SK-N-SH (cell line): ENCODE measurements around the gene CLASP1.

Experiments
- CHD2 ChIP-seq: fragments of 150-350 bp; IDR thresholded peaks from 2 replicates; pipeline ENCODE4 v1.6.1; 2018; ENCODE audit warnings: low read length; ENCODE audit not compliant: partially characterized antibody
- ELF1 ChIP-seq: IDR thresholded peaks from 2 replicates; pipeline ENCODE4 v1.4.0; 2012
- EP300 ChIP-seq, 2 experiments: IDR thresholded peaks; 2 replicates each; pipeline versions ENCODE4 v1.4.0 to v1.6.1; 2012; ENCODE audit warnings: borderline replicate concordance in 1 of 2, low read depth in 1 of 2, low read length in 1 of 2
- EZH2phosphoT487 ChIP-seq: fragments of 200-600 bp; sonication (generic); IDR thresholded peaks from 2 replicates; pipeline ENCODE4 v1.6.1; 2017; ENCODE audit warnings: low read depth, mixed run types, mild to moderate bottlenecking, antibody characterized with exemption, moderate library complexity, borderline replicate concordance
- RAD21 ChIP-seq: IDR thresholded peaks from 2 replicates; pipeline ENCODE4 v1.6.1; 2012; ENCODE audit warnings: mild to moderate bottlenecking, low read length
- SMC3 ChIP-seq: IDR thresholded peaks from 2 replicates; pipeline ENCODE4 v1.6.1; 2012; ENCODE audit warnings: low read depth, low read length, improper control_type of control experiment
- TEAD4 ChIP-seq: IDR thresholded peaks from 2 replicates; pipeline ENCODE4 v1.4.0; 2012; ENCODE audit warnings: mild to moderate bottlenecking, borderline replicate concordance; ENCODE audit not compliant: insufficient read depth
- TF ChIP-seq, protein P1 (sequence below): fragments of 200-600 bp; sonication (generic); IDR thresholded peaks from 2 replicates; pipeline ENCODE4 v1.6.1; 2017; ENCODE audit warnings: antibody characterized with exemption, mild to moderate bottlenecking, moderate library complexity
- TF ChIP-seq, protein P2 (sequence below): IDR thresholded peaks from 2 replicates; pipeline ENCODE4 v1.4.0; 2012; ENCODE audit warnings: low read depth, borderline replicate concordance
- TF ChIP-seq, protein P3 (sequence below): IDR thresholded peaks from 2 replicates; pipeline ENCODE4 v1.4.0; 2012; ENCODE audit warnings: low read depth

DNA sequence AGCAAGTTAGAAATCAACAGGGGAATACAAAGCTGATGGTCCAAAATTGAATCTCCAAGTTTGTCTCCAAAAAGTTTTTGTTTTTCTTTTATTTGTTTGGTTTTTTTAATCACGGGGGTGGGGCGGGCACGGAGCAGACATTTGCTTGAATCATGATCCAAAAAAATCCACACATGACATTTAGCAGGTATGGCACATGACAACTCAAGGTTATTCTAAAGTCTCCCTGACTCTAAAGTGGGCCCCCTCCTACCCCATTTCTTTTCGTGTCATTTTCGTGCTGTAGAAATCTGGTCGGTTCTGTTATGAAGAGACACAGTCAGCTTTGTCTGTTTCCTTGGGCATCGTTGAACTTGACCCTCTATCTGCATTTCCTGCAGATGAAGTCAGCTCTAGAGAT lies 104.0 kb downstream of the CLASP1 start:
- TF ChIP-seq EP300 (IDR thresholded peaks at IDR 0.05; ENCODE audit: borderline replicate concordance in 1 of 2, low read depth in 1 of 2, low read length in 1 of 2) (no peak), TEAD4 (no peak), CHD2 (no peak), EZH2phosphoT487 (no peak), SMC3 (no peak), RAD21 (no peak), ELF1 (no peak)
- TF ChIP-seq, protein P1, sequence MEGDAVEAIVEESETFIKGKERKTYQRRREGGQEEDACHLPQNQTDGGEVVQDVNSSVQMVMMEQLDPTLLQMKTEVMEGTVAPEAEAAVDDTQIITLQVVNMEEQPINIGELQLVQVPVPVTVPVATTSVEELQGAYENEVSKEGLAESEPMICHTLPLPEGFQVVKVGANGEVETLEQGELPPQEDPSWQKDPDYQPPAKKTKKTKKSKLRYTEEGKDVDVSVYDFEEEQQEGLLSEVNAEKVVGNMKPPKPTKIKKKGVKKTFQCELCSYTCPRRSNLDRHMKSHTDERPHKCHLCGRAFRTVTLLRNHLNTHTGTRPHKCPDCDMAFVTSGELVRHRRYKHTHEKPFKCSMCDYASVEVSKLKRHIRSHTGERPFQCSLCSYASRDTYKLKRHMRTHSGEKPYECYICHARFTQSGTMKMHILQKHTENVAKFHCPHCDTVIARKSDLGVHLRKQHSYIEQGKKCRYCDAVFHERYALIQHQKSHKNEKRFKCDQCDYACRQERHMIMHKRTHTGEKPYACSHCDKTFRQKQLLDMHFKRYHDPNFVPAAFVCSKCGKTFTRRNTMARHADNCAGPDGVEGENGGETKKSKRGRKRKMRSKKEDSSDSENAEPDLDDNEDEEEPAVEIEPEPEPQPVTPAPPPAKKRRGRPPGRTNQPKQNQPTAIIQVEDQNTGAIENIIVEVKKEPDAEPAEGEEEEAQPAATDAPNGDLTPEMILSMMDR, result no peak
- TF ChIP-seq, protein P2, sequence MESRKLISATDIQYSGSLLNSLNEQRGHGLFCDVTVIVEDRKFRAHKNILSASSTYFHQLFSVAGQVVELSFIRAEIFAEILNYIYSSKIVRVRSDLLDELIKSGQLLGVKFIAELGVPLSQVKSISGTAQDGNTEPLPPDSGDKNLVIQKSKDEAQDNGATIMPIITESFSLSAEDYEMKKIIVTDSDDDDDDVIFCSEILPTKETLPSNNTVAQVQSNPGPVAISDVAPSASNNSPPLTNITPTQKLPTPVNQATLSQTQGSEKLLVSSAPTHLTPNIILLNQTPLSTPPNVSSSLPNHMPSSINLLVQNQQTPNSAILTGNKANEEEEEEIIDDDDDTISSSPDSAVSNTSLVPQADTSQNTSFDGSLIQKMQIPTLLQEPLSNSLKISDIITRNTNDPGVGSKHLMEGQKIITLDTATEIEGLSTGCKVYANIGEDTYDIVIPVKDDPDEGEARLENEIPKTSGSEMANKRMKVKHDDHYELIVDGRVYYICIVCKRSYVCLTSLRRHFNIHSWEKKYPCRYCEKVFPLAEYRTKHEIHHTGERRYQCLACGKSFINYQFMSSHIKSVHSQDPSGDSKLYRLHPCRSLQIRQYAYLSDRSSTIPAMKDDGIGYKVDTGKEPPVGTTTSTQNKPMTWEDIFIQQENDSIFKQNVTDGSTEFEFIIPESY, result no peak
- TF ChIP-seq, protein P3, sequence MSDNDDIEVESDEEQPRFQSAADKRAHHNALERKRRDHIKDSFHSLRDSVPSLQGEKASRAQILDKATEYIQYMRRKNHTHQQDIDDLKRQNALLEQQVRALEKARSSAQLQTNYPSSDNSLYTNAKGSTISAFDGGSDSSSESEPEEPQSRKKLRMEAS, result no peak
